EH (cell line): Measurements from ENCODE around the gene PRKCA.
A peak's percentile ranks its signal among the peaks of the same experiment; 100 is the strongest.

ENCODE experiments used
- DNase-seq: peaks from one replicate; pipeline ENCODE4 v3.0.0-alpha.2; 2015; ENCODE audit warnings: low read depth

Gene PRKCA

GRCh38 chr17:66840061-66840460, 537.6 kb downstream of the PRKCA start:
- no peak for DNase-seq

DNA sequence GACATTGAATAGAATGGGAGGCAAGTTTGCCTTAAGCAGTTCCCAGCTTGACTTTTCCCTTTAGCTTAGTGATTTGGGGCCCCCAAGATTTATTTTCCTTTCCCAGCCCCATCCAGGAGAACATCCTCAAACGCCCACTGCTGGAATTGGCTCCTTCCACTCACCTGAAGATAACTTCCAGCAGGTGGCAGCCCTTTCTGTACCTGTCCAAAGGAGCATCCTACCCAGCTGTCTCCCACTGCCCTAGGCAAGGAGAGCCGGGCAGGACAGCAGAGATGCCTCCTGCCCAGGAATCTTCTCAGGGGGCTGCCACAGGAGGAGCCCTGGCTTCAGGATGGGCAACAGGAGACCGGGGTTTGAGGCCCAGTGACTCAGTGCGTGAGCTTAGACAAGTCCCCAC, 538.9 kb downstream of the PRKCA start:
- no peak for DNase-seq

DNA sequence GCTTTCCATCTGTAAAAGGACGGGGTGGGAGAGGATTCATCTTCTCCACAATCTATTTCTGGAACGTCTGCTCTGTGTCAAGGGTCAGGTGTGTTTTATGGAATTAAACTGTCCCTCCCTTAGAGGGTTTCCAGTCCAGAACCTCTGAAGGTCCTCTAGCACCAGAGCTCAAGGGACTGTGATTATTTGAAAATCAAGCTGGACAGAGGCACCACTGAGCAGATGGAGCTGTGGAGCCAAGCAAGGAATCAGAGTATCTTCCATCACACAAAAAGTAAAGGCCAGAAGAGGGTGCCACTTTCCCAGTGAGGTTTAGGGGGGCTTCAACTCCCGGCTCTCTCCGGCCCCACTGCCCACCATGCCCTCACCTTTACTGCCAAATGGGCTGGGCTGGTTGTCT, 539.3 kb downstream of the PRKCA start:
- no peak for DNase-seq

DNA sequence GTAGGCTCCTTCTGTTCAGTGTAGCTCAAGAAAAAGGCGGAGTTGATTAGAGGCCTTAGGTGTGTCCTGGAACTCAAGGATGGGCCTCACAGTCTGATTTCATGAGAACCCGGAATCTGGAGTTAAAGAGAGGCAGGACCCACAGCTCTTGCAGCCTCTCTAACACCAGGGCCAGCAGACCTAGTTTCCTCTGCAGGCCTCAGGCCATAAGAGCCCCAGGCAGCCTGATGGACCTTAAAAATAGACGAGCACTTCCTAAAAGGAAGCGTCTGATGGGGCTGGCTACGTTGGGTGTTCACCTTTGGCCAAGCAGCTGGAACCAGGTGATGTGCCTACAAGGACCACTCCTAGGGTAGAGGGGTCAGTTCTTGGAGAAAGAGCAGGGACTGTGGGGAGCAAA, 540.1 kb downstream of the PRKCA start:
- no peak for DNase-seq

- DNase-seq = no peak
Observed at GRCh38 chr17:66842959-66843358, 540.5 kb downstream of the PRKCA start.

DNA sequence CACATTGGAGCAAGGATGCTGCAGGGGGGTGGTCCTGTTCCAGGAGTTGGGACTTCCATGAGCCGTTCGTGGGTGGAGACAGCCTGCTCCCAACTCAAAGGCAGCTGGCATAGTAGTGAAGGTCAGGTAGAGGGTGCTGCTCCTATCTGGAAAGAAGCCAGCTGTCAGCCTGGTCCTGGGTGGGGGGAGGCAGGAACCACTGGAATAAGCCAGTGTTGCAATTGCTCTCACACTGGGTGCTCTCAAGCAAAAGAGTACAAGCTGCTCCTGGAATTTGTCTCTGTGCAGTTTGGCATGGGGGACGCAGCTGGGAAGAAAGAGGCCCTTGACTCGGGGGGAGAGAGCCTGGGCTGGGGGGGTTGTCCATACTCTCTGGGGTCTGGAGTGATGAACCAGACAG, 541.2 kb downstream of the PRKCA start:
- no peak for DNase-seq

DNA sequence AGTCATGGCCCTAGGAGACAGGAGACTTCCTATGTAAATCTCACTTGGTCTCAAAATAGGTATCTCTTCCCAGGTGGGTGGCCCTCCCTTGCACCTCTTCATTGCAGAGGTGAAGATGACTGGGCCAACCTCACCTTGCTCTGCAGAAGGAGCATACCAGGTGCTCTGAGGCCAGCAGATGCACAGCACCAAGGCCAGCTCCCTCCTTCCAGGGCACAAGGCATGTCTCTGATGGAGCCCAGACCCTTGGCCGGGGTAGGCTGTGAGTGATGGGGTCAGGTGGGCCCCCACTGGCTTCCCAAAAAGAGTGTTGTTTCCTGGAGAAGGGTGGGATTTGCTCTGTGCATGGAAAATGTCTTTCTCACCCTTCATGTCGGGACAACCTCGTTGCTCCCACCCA, 545.3 kb downstream of the PRKCA start:
- DNase-seq = no peak

DNA sequence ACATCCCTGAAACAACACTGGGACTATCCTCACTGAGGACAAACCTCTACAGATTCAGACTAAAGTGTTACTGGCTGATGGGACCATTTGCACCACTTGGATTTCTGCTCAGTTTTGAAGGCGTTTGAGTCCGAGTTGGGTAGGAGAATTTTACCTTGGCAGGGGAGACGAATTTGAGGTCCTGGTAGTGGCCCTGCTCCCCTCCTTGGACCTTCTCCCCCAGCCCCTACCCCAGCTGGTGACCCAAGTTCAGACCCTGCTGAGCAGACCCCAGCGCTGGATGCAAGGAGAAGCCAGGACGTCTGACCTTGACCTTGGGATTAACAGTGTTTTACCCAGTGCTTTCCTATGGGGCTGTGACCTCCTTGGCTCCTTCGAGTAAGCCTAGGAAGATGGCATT, 546.1 kb downstream of the PRKCA start:
- no peak for DNase-seq

DNA sequence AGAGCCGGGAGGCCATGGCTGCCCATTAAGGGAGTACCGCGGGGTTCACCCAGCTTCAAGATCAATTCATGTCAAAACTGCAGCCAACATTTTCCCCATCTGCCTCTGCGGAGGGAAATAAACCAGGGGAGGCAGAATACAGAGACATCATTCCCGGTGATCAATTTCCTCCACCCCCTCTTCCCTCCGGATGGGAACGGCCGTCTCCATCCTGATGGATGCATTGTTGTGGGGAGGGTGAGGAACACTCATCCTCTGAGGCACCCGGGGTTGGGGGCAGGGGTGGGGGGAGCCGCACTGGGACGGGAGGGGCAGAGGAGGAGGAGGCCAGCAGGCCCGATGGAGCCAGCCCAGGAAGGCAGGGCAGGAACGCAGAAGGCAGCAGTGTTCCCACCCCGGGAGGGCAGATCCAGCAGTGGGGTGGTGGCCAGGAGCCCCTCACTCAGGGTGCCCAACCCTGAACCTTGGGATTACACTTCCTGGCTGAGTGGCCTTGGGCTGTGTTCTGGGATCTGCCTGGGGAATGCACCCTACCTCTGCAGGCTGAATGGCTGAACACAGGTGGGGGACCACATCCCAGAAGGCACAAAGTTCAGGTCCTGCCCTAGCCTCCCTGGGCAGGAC, 546.7 kb downstream of the PRKCA start:
- DNase-seq = no peak

GRCh38 chr17:66849851-66850580, 547.6 kb downstream of the PRKCA start:
- no peak for DNase-seq

DNA sequence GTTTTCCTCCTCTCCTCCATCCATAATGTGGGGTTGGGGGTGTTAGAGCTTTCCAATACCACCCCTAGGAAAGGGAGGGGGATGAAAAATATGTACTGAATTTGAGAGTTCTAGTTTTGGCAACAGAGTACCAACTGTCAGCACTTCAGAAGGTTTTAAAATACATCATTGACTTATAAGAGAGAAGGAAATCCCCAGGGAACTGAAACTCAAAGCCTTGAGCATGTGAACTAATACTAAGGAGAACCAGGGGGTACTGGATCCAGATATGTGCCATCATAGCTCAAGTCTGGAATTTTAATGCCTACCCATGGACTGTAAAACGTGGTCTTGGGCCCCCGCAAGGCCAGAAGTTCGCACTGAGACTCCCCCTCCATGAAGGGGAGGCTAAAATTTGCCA, 548.3 kb downstream of the PRKCA start:
- DNase-seq = no peak

DNA sequence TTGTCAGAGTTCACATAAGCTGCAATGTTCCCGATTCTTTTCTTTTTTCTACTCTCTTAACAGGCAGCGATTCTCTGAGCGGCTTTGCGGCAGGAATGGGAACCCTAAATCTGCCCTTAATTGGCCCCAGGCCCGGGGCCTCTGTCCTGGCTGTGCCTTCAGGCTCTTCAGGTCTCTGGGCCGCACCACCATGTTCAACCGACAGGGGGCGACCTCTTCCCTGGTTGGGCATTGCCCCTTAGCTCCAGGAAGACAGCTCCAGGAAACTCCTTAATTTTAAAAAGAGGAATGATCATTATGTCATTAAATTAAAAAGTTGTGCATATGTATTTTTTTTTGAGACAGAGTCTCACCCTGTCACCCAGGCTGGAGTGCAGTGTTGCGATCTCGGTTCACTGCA, 552.8 kb downstream of the PRKCA start:
- DNase-seq = peak; percentile 3

GRCh38 chr17:66858226-66859083, 556.0 kb downstream of the PRKCA start:
- DNase-seq = no peak

- DNase-seq = no peak
Observed at GRCh38 chr17:66859353-66859752, 556.9 kb downstream of the PRKCA start.

- DNase-seq = no peak
Observed at GRCh38 chr17:66860204-66860603, 557.8 kb downstream of the PRKCA start.
